Smooth muscle cell (in vitro differentiated cells): Measurements from ENCODE around the gene XIRP2. TPM values are rescaled to one million over a fixed set of nuclear protein-coding genes. Genes with fewer than 3 reads are reported as not detected.

Experiments used
- DNase-seq: peaks from one replicate; lab custom pipeline; 2025; ENCODE audit not compliant: unreplicated experiment; lab: John Stamatoyannopoulos, UW
- H2AFZ ChIP-seq: fragments of 200-600 bp; sonication (generic); 2 replicates; pipeline ENCODE4 v1.6.0; 2016; ENCODE audit warnings: antibody characterized with exemption, low read depth, mild to moderate bottlenecking
- H3F3A ChIP-seq: fragments of 200-600 bp; sonication (generic); 2 replicates; pipeline ENCODE4 v1.6.0; 2017; ENCODE audit warnings: antibody characterized with exemption, low read depth
- H3K27ac ChIP-seq: fragments of 200-600 bp; sonication (generic); 2 replicates; pipeline ENCODE4 v1.5.1; 2016; ENCODE audit warnings: low read depth, mild to moderate bottlenecking
- H3K27me3 ChIP-seq: fragments of 200-600 bp; sonication (generic); 2 replicates; pipeline ENCODE4 v1.6.1; 2016; ENCODE audit warnings: low read depth, mild to moderate bottlenecking
- H3K36me3 ChIP-seq: fragments of 200-600 bp; sonication (generic); 2 replicates; pipeline ENCODE4 v1.5.1; 2016; ENCODE audit warnings: low read depth
- H3K4me1 ChIP-seq: fragments of 200-600 bp; sonication (generic); 2 replicates; pipeline ENCODE4 v1.5.1; 2016; ENCODE audit warnings: low read depth
- H3K4me2 ChIP-seq: fragments of 200-600 bp; sonication (generic); 2 replicates; pipeline ENCODE4 v1.6.0; 2016; ENCODE audit warnings: mild to moderate bottlenecking
- H3K4me3 ChIP-seq: fragments of 200-600 bp; sonication (generic); 2 replicates; pipeline ENCODE4 v1.5.1; 2016; ENCODE audit warnings: mild to moderate bottlenecking
- H3K79me2 ChIP-seq: fragments of 200-600 bp; sonication (generic); 2 replicates; pipeline ENCODE4 v1.6.0; 2016; ENCODE audit warnings: low read depth, mild to moderate bottlenecking
- H3K9ac ChIP-seq: fragments of 200-600 bp; sonication (generic); 2 replicates; pipeline ENCODE4 v1.6.0; 2016; ENCODE audit warnings: low read depth
- H3K9me3 ChIP-seq: fragments of 200-600 bp; sonication (generic); replicated peaks from 2 replicates; pipeline ENCODE4 v1.5.1; 2016; ENCODE audit warnings: low read depth
- H4K20me1 ChIP-seq: fragments of 200-600 bp; sonication (generic); 2 replicates; pipeline ENCODE4 v1.6.0; 2016; ENCODE audit warnings: low read depth
- WGBS: methylation state at CpG from one replicate; pipeline ENCODE4 v1.1.7; 2016; ENCODE audit warnings: low lambda C conversion rate; 5-methylcytosine and 5-hydroxymethylcytosine counted together
- polyA plus RNA-seq: library from polyadenylated mRNA; unstranded; fragments of >200 nt; fragmentation: Nextera tagmentation; extraction: Ambion mirVana; gene quantifications from 2 replicates; pipeline ENCODE4 v1.2.1, GENCODE V29; 2016
- total RNA-seq: library from RNA; depleted of rRNA; stranded (reverse); fragments of >200 nt; gene quantifications from 2 replicates; pipeline ENCODE4 v1.2.3, GENCODE V29; 2014
- TF ChIP-seq, protein P1 (sequence below): fragments of 200-600 bp; sonication (generic); IDR thresholded peaks from 2 replicates; pipeline ENCODE4 v1.5.1; 2017; ENCODE audit warnings: borderline replicate concordance, mild to moderate bottlenecking, antibody characterized with exemption; ENCODE audit not compliant: insufficient read depth, poor library complexity, severe bottlenecking

Gene XIRP2
- total and polyA plus RNA-seq, 2 experiments from 2014 or later, result not detected

DNA sequence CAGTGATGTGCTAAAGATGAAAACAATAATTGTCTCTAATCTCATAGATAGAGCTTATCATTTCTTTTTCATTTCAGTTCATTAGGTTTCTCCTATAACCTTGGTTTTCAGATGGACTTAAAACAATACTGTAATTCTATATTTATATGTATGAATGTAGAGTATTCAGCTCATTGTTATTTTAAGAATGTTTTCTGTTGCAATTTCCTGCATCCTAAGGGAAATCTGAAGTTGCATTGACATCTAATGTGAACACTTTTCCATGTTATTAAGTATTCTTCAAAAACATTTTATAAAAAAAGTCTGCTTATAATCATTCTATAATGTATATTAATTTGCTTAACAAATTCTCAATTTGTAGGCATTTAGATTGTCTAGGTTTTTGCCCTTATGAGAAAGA is 288.9 kb downstream of the XIRP2 start:
- Histone ChIP-seq H3K4me2 (no peak overlapping the region), H2AFZ (no peak overlapping the region)

DNA sequence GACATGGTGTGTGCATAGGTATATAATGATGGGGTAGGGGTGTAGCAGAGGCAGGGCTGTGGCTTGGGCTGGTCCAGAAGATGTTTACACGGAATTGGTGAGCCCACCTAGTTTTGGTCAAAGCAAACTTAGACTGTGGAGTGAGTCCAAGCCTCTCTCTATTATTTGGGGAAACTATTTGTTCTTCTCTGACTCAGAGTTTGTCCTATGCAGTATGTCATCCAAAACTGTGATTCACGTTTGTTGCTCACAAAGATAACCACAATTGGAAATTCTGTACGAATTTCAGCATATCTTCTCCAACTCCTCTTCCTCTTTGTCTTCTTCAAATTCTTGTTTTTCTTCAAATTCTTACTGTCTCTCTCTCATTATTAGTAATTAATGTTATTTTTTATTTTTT is 292.9 kb downstream of the XIRP2 start:
- no peaks in the 10 kb centered on the region for H3K4me1 ChIP-seq
- H4K20me1 ChIP-seq, result no peaks in the 10 kb centered on the region
- H3K36me3 ChIP-seq, result no peaks in the 10 kb centered on the region
- H3K27me3 ChIP-seq, result no peaks in the 10 kb centered on the region
- H2AFZ ChIP-seq, result no peak overlapping the region
- no peak for DNase-seq
- H3K4me3 ChIP-seq, result no peak overlapping the region
- no peak overlapping the region for H3K4me2 ChIP-seq
- H3F3A ChIP-seq, result no peaks in the 10 kb centered on the region
- no peak overlapping the region for H3K9ac ChIP-seq
- no peaks in the 10 kb centered on the region for H3K9me3 ChIP-seq
- WGBS, result 78% methylated on average over 3 of the region's 3 CpGs
- H3K79me2 ChIP-seq, result no peaks in the 10 kb centered on the region
- TF ChIP-seq, protein P1, sequence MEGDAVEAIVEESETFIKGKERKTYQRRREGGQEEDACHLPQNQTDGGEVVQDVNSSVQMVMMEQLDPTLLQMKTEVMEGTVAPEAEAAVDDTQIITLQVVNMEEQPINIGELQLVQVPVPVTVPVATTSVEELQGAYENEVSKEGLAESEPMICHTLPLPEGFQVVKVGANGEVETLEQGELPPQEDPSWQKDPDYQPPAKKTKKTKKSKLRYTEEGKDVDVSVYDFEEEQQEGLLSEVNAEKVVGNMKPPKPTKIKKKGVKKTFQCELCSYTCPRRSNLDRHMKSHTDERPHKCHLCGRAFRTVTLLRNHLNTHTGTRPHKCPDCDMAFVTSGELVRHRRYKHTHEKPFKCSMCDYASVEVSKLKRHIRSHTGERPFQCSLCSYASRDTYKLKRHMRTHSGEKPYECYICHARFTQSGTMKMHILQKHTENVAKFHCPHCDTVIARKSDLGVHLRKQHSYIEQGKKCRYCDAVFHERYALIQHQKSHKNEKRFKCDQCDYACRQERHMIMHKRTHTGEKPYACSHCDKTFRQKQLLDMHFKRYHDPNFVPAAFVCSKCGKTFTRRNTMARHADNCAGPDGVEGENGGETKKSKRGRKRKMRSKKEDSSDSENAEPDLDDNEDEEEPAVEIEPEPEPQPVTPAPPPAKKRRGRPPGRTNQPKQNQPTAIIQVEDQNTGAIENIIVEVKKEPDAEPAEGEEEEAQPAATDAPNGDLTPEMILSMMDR, result no peak
- no peak overlapping the region for H3K27ac ChIP-seq

More for the DNA sequence above, 288.9 kb downstream of the XIRP2 start:
- H3K9ac ChIP-seq, result no peak overlapping the region
- no peaks in the 10 kb centered on the region for H3K36me3 ChIP-seq
- H3F3A ChIP-seq, result no peaks in the 10 kb centered on the region
- no peak overlapping the region for H3K4me3 ChIP-seq
- H3K4me1 ChIP-seq, result no peaks in the 10 kb centered on the region
- H4K20me1 ChIP-seq, result no peaks in the 10 kb centered on the region
- H3K27me3 ChIP-seq, result no peaks in the 10 kb centered on the region
- TF ChIP-seq, protein P1, result no peak
- no peaks in the 10 kb centered on the region for H3K79me2 ChIP-seq
- no peaks in the 10 kb centered on the region for H3K9me3 ChIP-seq
- no peak overlapping the region for H3K27ac ChIP-seq
- no peak for DNase-seq

DNA sequence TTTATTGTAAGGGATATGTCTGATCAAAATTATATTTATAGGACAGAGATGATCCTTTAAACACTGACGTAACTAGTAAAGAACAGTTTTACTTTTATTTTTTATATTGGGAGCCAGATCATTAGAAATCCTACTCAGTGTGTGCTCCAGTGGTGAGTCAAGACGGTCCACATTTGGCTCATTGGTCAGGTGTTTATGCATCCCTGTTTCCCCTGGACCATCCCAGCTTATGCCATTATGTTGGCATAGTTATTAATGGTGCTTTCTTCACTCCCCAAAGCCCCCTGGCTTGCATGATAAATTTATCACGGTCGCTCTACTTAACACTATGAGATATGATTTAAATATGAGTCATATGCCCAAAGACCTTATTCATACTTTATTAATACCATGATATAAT is 293.4 kb downstream of the XIRP2 start:
- no peak overlapping the region for H3K4me3 ChIP-seq
- H3K9me3 ChIP-seq, result no peaks in the 10 kb centered on the region
- no peak overlapping the region for H3K4me2 ChIP-seq
- H3F3A ChIP-seq, result no peaks in the 10 kb centered on the region
- no peaks in the 10 kb centered on the region for H3K27me3 ChIP-seq
- WGBS, result 93% methylated on average over 4 of the region's 4 CpGs
- no peak overlapping the region for H2AFZ ChIP-seq
- no peak for DNase-seq
- no peaks in the 10 kb centered on the region for H3K36me3 ChIP-seq
- H3K9ac ChIP-seq, result no peak overlapping the region
- TF ChIP-seq, protein P1, result no peak
- no peaks in the 10 kb centered on the region for H4K20me1 ChIP-seq
- no peaks in the 10 kb centered on the region for H3K79me2 ChIP-seq
- H3K27ac ChIP-seq, result no peak overlapping the region
- no peaks in the 10 kb centered on the region for H3K4me1 ChIP-seq

DNA sequence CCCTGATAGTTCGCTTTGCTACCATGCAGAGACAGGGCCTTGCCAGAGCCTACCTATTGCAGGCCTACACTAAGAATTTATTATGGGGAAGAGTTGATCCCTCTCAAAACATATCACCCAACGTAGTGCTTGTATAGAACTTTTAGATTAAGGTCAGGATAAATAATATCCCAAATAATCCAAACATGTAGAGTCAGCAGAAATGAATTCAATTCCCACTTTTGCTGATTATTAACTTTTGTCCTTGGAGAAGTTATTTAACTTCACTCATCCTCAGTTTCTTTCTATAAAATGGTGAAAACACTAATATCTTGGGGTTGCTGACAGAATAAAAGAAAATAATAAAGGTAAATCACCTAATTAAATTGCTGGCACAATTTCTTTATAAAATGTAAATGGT is 294.1 kb downstream of the XIRP2 start:
- no peak for DNase-seq
- H3K4me3 ChIP-seq, result no peak overlapping the region
- TF ChIP-seq, protein P1, result no peak
- no peak overlapping the region for H3K27ac ChIP-seq
- H3K9ac ChIP-seq, result no peak overlapping the region
- H3K9me3 ChIP-seq, result no peaks in the 10 kb centered on the region
- no peak overlapping the region for H2AFZ ChIP-seq
- no peaks in the 10 kb centered on the region for H3K79me2 ChIP-seq
- H3K4me1 ChIP-seq, result no peaks in the 10 kb centered on the region
- H3K4me2 ChIP-seq, result no peak overlapping the region
- 93% methylated on average over 2 of the region's 2 CpGs for WGBS
- H3F3A ChIP-seq, result no peaks in the 10 kb centered on the region
- H3K36me3 ChIP-seq, result no peaks in the 10 kb centered on the region
- H4K20me1 ChIP-seq, result no peaks in the 10 kb centered on the region
- H3K27me3 ChIP-seq, result no peaks in the 10 kb centered on the region
